Hepatocyte (in vitro differentiated cells): ENCODE results near the gene FTCD. TPM values are rescaled to one million over a fixed set of nuclear protein-coding genes. Genes with fewer than 3 reads are reported as not detected.

Source experiments
- DNase-seq: peaks from one replicate; pipeline ENCODE4 v3.0.0-alpha.2; 2016; ENCODE audit warnings: low spot score
- H2AFZ ChIP-seq: fragments of 200-600 bp; sonication (generic); 2 replicates; pipeline ENCODE4 v1.6.0; 2016; ENCODE audit warnings: antibody characterized with exemption, mild to moderate bottlenecking
- H3K27ac ChIP-seq: fragments of 200-600 bp; sonication (generic); 2 replicates; pipeline ENCODE4 v1.5.1; 2016; ENCODE audit warnings: mild to moderate bottlenecking
- H3K27me3 ChIP-seq: fragments of 200-600 bp; sonication (generic); 2 replicates; pipeline ENCODE4 v1.6.1; 2016
- H3K36me3 ChIP-seq: fragments of 200-600 bp; sonication (generic); replicated peaks from 2 replicates; pipeline ENCODE4 v1.5.1; 2016; ENCODE audit warnings: low read depth; ENCODE audit not compliant: insufficient read depth
- H3K4me1 ChIP-seq: fragments of 200-600 bp; sonication (generic); 2 replicates; pipeline ENCODE4 v1.5.1; 2016; ENCODE audit warnings: mild to moderate bottlenecking, moderate library complexity; ENCODE audit not compliant: insufficient read depth
- H3K4me2 ChIP-seq: fragments of 200-600 bp; sonication (generic); 2 replicates; pipeline ENCODE4 v1.6.0; 2016
- H3K4me3 ChIP-seq: fragments of 200-600 bp; sonication (generic); 2 replicates; pipeline ENCODE4 v1.5.1; 2016; ENCODE audit warnings: mild to moderate bottlenecking
- H3K79me2 ChIP-seq: fragments of 200-600 bp; sonication (generic); 2 replicates; pipeline ENCODE4 v1.6.0; 2017; ENCODE audit warnings: mild to moderate bottlenecking
- H3K9me2 ChIP-seq: fragments of 200-600 bp; sonication (generic); replicated peaks from 2 replicates; pipeline ENCODE4 v1.6.0; 2017; ENCODE audit warnings: mild to moderate bottlenecking; ENCODE audit not compliant: insufficient read depth
- H3K9me3 ChIP-seq: fragments of 200-600 bp; sonication (generic); 2 replicates; pipeline ENCODE4 v1.5.1; 2016; ENCODE audit warnings: low read depth, mild to moderate bottlenecking
- H4K20me1 ChIP-seq: fragments of 200-600 bp; sonication (generic); 2 replicates; pipeline ENCODE4 v1.6.0; 2016; ENCODE audit warnings: mild to moderate bottlenecking; ENCODE audit not compliant: insufficient read depth, poor library complexity, severe bottlenecking
- EZH2 ChIP-seq: fragments of 200-600 bp; sonication (generic); IDR thresholded peaks from 2 replicates; pipeline ENCODE4 v1.6.1; 2016; ENCODE audit warnings: antibody characterized with exemption, mild to moderate bottlenecking, borderline replicate concordance
- EZH2phosphoT487 ChIP-seq: fragments of 200-600 bp; sonication (generic); IDR thresholded peaks from one replicate; pipeline ENCODE4 v1.6.1; 2018; ENCODE audit warnings: antibody characterized with exemption, mild to moderate bottlenecking, low read depth, moderate library complexity; ENCODE audit not compliant: unreplicated experiment, severe bottlenecking
- WGBS: methylation state at CpG from one replicate; pipeline ENCODE4 v1.1.6; 2016; ENCODE audit warnings: low lambda C conversion rate; ENCODE audit errors: missing lambda C conversion rate; 5-methylcytosine and 5-hydroxymethylcytosine counted together
- polyA plus RNA-seq: library from polyadenylated mRNA; unstranded; fragments of >200 nt; fragmentation: Nextera tagmentation; extraction: Ambion mirVana; gene quantifications from 2 replicates; pipeline ENCODE4 v1.2.1, GENCODE V29; 2016
- total RNA-seq: library from RNA; depleted of rRNA; stranded (reverse); fragments of >200 nt; gene quantifications from 2 replicates; pipeline ENCODE4 v1.2.3, GENCODE V29; 2014
- TF ChIP-seq, protein P1 (sequence below): fragments of 200-600 bp; sonication (generic); IDR thresholded peaks from 2 replicates; pipeline ENCODE4 v1.5.1; 2016; ENCODE audit warnings: antibody characterized with exemption, mild to moderate bottlenecking; ENCODE audit not compliant: poor library complexity

FTCD gene
- total and polyA plus RNA-seq, 2 experiments from 2014 or later = 27.5 to 76.8 TPM

DNA sequence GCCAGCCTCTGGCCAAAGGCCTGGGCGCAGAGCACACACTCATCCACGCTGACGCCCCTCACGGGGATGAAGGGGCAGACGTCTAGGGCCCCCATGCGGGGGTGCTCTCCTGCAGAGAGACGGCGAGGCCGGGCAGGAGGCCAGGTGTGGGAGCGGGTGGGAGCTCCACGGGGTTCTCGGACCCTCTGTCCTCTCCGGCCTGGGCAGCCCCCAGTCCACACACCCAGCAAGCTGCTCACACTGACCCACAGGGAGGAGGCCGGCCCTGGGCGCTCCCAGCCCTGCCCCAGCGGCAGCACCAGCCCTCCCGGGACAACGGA, 2.5 kb downstream of the FTCD start:
- DNase-seq = no peak
- H3K4me2 ChIP-seq = peak overlapping the region; percentile 80
- H3K36me3 ChIP-seq = no peaks in the 10 kb centered on the region
- H3K9me2 ChIP-seq = no peaks in the 10 kb centered on the region
- no peaks in the 10 kb centered on the region for H3K27me3 ChIP-seq
- H2AFZ ChIP-seq = no peak overlapping the region
- WGBS = 41% methylated on average over 11 of the region's 18 CpGs
- H3K79me2 ChIP-seq = no peaks in the 10 kb centered on the region
- H3K4me3 ChIP-seq = no peak overlapping the region
- H4K20me1 ChIP-seq = no peaks in the 10 kb centered on the region
- no peak for TF ChIP-seq EZH2
- H3K27ac ChIP-seq = no peak overlapping the region
- H3K9me3 ChIP-seq = no peaks in the 10 kb centered on the region
- H3K4me1 ChIP-seq = peaks cover 5% of the 10 kb centered on the region

GRCh38 chr21:46151989-46152926, 3.1 kb downstream of the FTCD start:
- H3K27me3 ChIP-seq = no peaks in the 10 kb centered on the region
- H3K9me2 ChIP-seq = no peaks in the 10 kb centered on the region
- H3K4me2 ChIP-seq = peak overlapping the region; percentile 80
- no peaks in the 10 kb centered on the region for H3K36me3 ChIP-seq
- H3K4me3 ChIP-seq = no peak overlapping the region
- H3K27ac ChIP-seq = no peak overlapping the region
- 95% methylated on average over 45 of the region's 45 CpGs for WGBS
- H4K20me1 ChIP-seq = no peaks in the 10 kb centered on the region
- no peak for DNase-seq
- H3K9me3 ChIP-seq = no peaks in the 10 kb centered on the region
- peaks cover 5% of the 10 kb centered on the region for H3K4me1 ChIP-seq
- H3K79me2 ChIP-seq = no peaks in the 10 kb centered on the region
- TF ChIP-seq, protein P1, sequence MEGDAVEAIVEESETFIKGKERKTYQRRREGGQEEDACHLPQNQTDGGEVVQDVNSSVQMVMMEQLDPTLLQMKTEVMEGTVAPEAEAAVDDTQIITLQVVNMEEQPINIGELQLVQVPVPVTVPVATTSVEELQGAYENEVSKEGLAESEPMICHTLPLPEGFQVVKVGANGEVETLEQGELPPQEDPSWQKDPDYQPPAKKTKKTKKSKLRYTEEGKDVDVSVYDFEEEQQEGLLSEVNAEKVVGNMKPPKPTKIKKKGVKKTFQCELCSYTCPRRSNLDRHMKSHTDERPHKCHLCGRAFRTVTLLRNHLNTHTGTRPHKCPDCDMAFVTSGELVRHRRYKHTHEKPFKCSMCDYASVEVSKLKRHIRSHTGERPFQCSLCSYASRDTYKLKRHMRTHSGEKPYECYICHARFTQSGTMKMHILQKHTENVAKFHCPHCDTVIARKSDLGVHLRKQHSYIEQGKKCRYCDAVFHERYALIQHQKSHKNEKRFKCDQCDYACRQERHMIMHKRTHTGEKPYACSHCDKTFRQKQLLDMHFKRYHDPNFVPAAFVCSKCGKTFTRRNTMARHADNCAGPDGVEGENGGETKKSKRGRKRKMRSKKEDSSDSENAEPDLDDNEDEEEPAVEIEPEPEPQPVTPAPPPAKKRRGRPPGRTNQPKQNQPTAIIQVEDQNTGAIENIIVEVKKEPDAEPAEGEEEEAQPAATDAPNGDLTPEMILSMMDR = no peak
- TF ChIP-seq EZH2 (no peak), EZH2phosphoT487 (no peak)
- no peak overlapping the region for H2AFZ ChIP-seq

DNA sequence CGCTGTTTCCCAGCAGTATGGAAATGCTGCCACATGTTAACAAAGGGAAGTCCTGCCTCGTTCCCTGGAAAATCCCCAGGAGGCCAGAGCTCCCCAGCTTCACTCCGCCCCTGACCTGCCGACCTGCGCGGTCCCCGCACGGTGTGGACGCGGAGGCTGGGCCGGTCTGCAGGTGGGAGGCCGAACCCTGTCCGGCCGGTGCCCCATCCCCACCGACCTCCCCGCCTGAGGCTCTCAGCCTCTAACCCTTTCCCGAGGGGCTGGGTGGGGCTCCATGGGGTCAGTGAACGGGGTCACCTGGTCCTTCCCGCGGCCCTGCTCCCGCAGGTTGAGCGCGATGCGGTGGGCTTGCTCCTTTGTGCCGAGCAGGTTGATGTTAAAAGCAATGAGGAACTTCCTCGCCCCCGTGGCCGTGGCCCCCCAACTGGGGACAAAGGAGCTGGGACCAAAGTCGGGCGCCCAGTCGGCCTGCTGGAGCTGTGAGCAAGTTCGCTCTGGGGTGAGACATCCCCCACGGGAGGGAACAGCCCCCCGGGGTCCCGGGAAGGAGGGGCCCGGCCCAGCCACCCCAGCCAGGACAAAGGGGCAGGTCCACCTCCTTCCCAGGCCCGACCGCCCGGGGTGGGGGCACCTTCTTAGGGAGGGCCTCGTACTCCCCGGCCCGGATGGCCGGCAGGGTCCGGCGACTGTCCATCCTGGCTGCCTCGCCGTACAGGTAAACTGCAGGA, 4.0 kb downstream of the FTCD start:
- Histone ChIP-seq H3K4me2 (no peak overlapping the region), H3K9me2 (no peaks in the 10 kb centered on the region), H3K4me1 (peaks cover 5% of the 10 kb centered on the region), H4K20me1 (no peaks in the 10 kb centered on the region), H2AFZ (no peak overlapping the region), H3K4me3 (no peak overlapping the region), H3K27ac (no peak overlapping the region), H3K27me3 (no peaks in the 10 kb centered on the region), H3K9me3 (no peaks in the 10 kb centered on the region), H3K79me2 (no peaks in the 10 kb centered on the region), H3K36me3 (no peaks in the 10 kb centered on the region)
- TF ChIP-seq, protein P1 = no peak
- no peak for TF ChIP-seq EZH2phosphoT487
- TF ChIP-seq EZH2 = no peak
- no peak for DNase-seq
- 93% methylated on average over 30 of the region's 47 CpGs for WGBS

- no peak for DNase-seq
- Histone ChIP-seq H3K9me2 (no peaks in the 10 kb centered on the region), H3K27me3 (no peaks in the 10 kb centered on the region), H3K27ac (no peak overlapping the region), H3K9me3 (no peaks in the 10 kb centered on the region), H3K36me3 (no peaks in the 10 kb centered on the region), H3K4me2 (no peak overlapping the region), H4K20me1 (no peaks in the 10 kb centered on the region), H2AFZ (no peak overlapping the region), H3K4me1 (peaks cover 5% of the 10 kb centered on the region), H3K79me2 (no peaks in the 10 kb centered on the region), H3K4me3 (no peak overlapping the region)
- TF ChIP-seq EZH2 (no peak), EZH2phosphoT487 (no peak)
- TF ChIP-seq, protein P1 = no peak
- 92% methylated on average over 23 of the region's 24 CpGs for WGBS
Measured at GRCh38 chr21:46150491-46151121, 4.8 kb downstream of the FTCD start.
